Measurements from ENCODE around the gene MAPKBP1.

The MAPKBP1 gene

GRCh38 chr15:41817781-41818180, 43.5 kb downstream of the MAPKBP1 start:
- CTCF ChIA-PET = interaction anchor here (1.0 kb wide), 1 partner anchor 237 kb away, joined by 3 read pairs; no protein-coding TSS in a partner anchor
- no peak for DNase-seq (ENCODE audit: extremely low spot score)
- POLR2A ChIA-PET = interaction anchor here (1.0 kb wide), 1 partner anchor 10 kb away, joined by 3 read pairs; no protein-coding TSS in a partner anchor
- TF ChIP-seq FOXK2 (IDR thresholded peaks at IDR 0.05) = no peak
- TF ChIP-seq TARDBP (IDR thresholded peaks at IDR 0.05) = no peak
- no peak for TF ChIP-seq ZNF384 (IDR thresholded peaks at IDR 0.05)
- TF ChIP-seq SUZ12 (IDR thresholded peaks at IDR 0.05) = no peak
- TF ChIP-seq FOXM1 (IDR thresholded peaks at IDR 0.05; ENCODE audit: borderline replicate concordance) = no peak
- no peak for TF ChIP-seq LEF1 (IDR thresholded peaks at IDR 0.05; ENCODE audit: borderline replicate concordance)
- no peak for TF ChIP-seq L3MBTL2 (conservative IDR thresholded peaks at IDR 0.05)
- TF ChIP-seq ARNT (IDR thresholded peaks at IDR 0.05) = no peak
- no peak for TF ChIP-seq HDGF (IDR thresholded peaks at IDR 0.05; ENCODE audit: borderline replicate concordance)
- no peak for TF ChIP-seq ELF4 (IDR thresholded peaks at IDR 0.05)
- no peak for TF ChIP-seq SP1 (IDR thresholded peaks at IDR 0.05)
- no peak for TF ChIP-seq PKNOX1 (IDR thresholded peaks at IDR 0.05)
- TF ChIP-seq BHLHE40 (IDR thresholded peaks at IDR 0.05; ENCODE audit: borderline replicate concordance) = no peak
- no peak for TF ChIP-seq NFRKB (IDR thresholded peaks at IDR 0.05)
- TF ChIP-seq CTBP1 (IDR thresholded peaks at IDR 0.05; ENCODE audit: borderline replicate concordance) = no peak

GRCh38 chr15:41819455-41820050, 45.3 kb downstream of the MAPKBP1 start:
- POLR2A ChIA-PET = no interaction called here
- DNase-seq (ENCODE audit: extremely low spot score) = no peak
- TF ChIP-seq FOXA1 (IDR thresholded peaks at IDR 0.05) (no peak), LEF1 (IDR thresholded peaks at IDR 0.05; ENCODE audit: borderline replicate concordance) (no peak), CTBP1 (IDR thresholded peaks at IDR 0.05; ENCODE audit: borderline replicate concordance) (no peak), FOXK2 (IDR thresholded peaks at IDR 0.05) (no peak), ZNF384 (IDR thresholded peaks at IDR 0.05) (no peak), HDGF (IDR thresholded peaks at IDR 0.05; ENCODE audit: borderline replicate concordance) (no peak), FOXM1 (IDR thresholded peaks at IDR 0.05; ENCODE audit: borderline replicate concordance) (no peak), SP1 (IDR thresholded peaks at IDR 0.05) (no peak), TARDBP (IDR thresholded peaks at IDR 0.05) (no peak), NFRKB (IDR thresholded peaks at IDR 0.05) (no peak), PKNOX1 (IDR thresholded peaks at IDR 0.05) (no peak), L3MBTL2 (conservative IDR thresholded peaks at IDR 0.05) (no peak), ELF4 (IDR thresholded peaks at IDR 0.05) (no peak), SUZ12 (IDR thresholded peaks at IDR 0.05) (no peak), ARNT (IDR thresholded peaks at IDR 0.05) (no peak), BHLHE40 (IDR thresholded peaks at IDR 0.05; ENCODE audit: borderline replicate concordance) (no peak)
- CTCF ChIA-PET = no interaction called here

GRCh38 chr15:41820791-41821423, 46.6 kb downstream of the MAPKBP1 start:
- CTCF ChIA-PET = interaction anchor here (0.8 kb wide), 1 partner anchor 84 kb away, joined by 3 read pairs; no protein-coding TSS in a partner anchor
- TF ChIP-seq FOXA1 (IDR thresholded peaks at IDR 0.05) (no peak), L3MBTL2 (conservative IDR thresholded peaks at IDR 0.05) (no peak), ZNF384 (IDR thresholded peaks at IDR 0.05) (no peak), FOXM1 (IDR thresholded peaks at IDR 0.05; ENCODE audit: borderline replicate concordance) (no peak), TARDBP (IDR thresholded peaks at IDR 0.05) (no peak)
- no peak for DNase-seq (ENCODE audit: extremely low spot score)
- POLR2A ChIA-PET = no interaction called here

- ChIA-PET CTCF (interaction anchor here (0.8 kb wide), 1 partner anchor 83 kb away, joined by 3 read pairs; no protein-coding TSS in a partner anchor), POLR2A (no interaction called here)
Observed at GRCh38 chr15:41821831-41822230, 47.5 kb downstream of the MAPKBP1 start.

GRCh38 chr15:41822471-41822870, 48.2 kb downstream of the MAPKBP1 start:
- ChIA-PET POLR2A (no interaction called here), CTCF (no interaction called here)
- TF ChIP-seq FOXA1 (IDR thresholded peaks at IDR 0.05) (no peak), BHLHE40 (IDR thresholded peaks at IDR 0.05; ENCODE audit: borderline replicate concordance) (no peak), ZNF384 (IDR thresholded peaks at IDR 0.05) (no peak), LEF1 (IDR thresholded peaks at IDR 0.05; ENCODE audit: borderline replicate concordance) (no peak), SP1 (IDR thresholded peaks at IDR 0.05) (no peak), PKNOX1 (IDR thresholded peaks at IDR 0.05) (no peak), ARNT (IDR thresholded peaks at IDR 0.05) (no peak), FOXK2 (IDR thresholded peaks at IDR 0.05) (no peak)
- DNase-seq (ENCODE audit: extremely low spot score) = no peak

More at GRCh38 chr15:41821831-41822230, 47.5 kb downstream of the MAPKBP1 start:
- TF ChIP-seq FOXK2 (IDR thresholded peaks at IDR 0.05) = no peak
- no peak for TF ChIP-seq SUZ12 (IDR thresholded peaks at IDR 0.05)
- TF ChIP-seq BHLHE40 (IDR thresholded peaks at IDR 0.05; ENCODE audit: borderline replicate concordance) = no peak
- no peak for TF ChIP-seq ELF4 (IDR thresholded peaks at IDR 0.05)
- no peak for TF ChIP-seq LEF1 (IDR thresholded peaks at IDR 0.05; ENCODE audit: borderline replicate concordance)
- TF ChIP-seq NFRKB (IDR thresholded peaks at IDR 0.05) = no peak
- TF ChIP-seq FOXA1 (IDR thresholded peaks at IDR 0.05) = no peak
- no peak for TF ChIP-seq ZNF384 (IDR thresholded peaks at IDR 0.05)
- TF ChIP-seq ARNT (IDR thresholded peaks at IDR 0.05) = no peak
- no peak for TF ChIP-seq CTBP1 (IDR thresholded peaks at IDR 0.05; ENCODE audit: borderline replicate concordance)
- no peak for TF ChIP-seq TARDBP (IDR thresholded peaks at IDR 0.05)
- TF ChIP-seq HDGF (IDR thresholded peaks at IDR 0.05; ENCODE audit: borderline replicate concordance) = no peak
- no peak for TF ChIP-seq PKNOX1 (IDR thresholded peaks at IDR 0.05)
- no peak for TF ChIP-seq L3MBTL2 (conservative IDR thresholded peaks at IDR 0.05)
- TF ChIP-seq SP1 (IDR thresholded peaks at IDR 0.05) = no peak
- DNase-seq (ENCODE audit: extremely low spot score) = no peak

Data from HEK293T (cell line).